ENCODE data around the gene LIMS2.

The LIMS2 gene

GRCh38 chr2:127680706-127681287, 5.5 kb upstream of the LIMS2 start:
- H3K27ac ChIP-seq, result no peak overlapping the region
- TF ChIP-seq CTCF (IDR thresholded peaks at IDR 0.05), result no peak

GRCh38 chr2:127679680-127680361, 4.5 kb upstream of the LIMS2 start:
- TF ChIP-seq CTCF (IDR thresholded peaks at IDR 0.05) (no peak), ZFX (IDR thresholded peaks at IDR 0.05; ENCODE audit: borderline replicate concordance) (no peak)
- H3K27ac ChIP-seq, result no peak overlapping the region

- H3K27ac ChIP-seq, result no peak overlapping the region
- TF ChIP-seq CTCF (IDR thresholded peaks at IDR 0.05) (no peak), ZFX (IDR thresholded peaks at IDR 0.05; ENCODE audit: borderline replicate concordance) (no peak)
Observed at GRCh38 chr2:127678991-127679390, 3.7 kb upstream of the LIMS2 start.

GRCh38 chr2:127678531-127678930, 3.2 kb upstream of the LIMS2 start:
- TF ChIP-seq CTCF (IDR thresholded peaks at IDR 0.05), result no peak
- TF ChIP-seq ZFX (IDR thresholded peaks at IDR 0.05; ENCODE audit: borderline replicate concordance), result no peak
- H3K27ac ChIP-seq, result no peak overlapping the region

- H3K27ac ChIP-seq, result no peak overlapping the region
- TF ChIP-seq CTCF (IDR thresholded peaks at IDR 0.05) (no peak), ZFX (IDR thresholded peaks at IDR 0.05; ENCODE audit: borderline replicate concordance) (no peak)
Observed at GRCh38 chr2:127676906-127677305, 1.6 kb upstream of the LIMS2 start.

GRCh38 chr2:127674241-127675209, 805 bp downstream of the LIMS2 start:
- TF ChIP-seq ZFX (IDR thresholded peaks at IDR 0.05; ENCODE audit: borderline replicate concordance), result no peak
- no peak for TF ChIP-seq CTCF (IDR thresholded peaks at IDR 0.05)
- H3K27ac ChIP-seq, result no peak overlapping the region
